HTERT RPE-1 (cell line): Measurements from ENCODE around the gene KCNG2.
"Not testable (repeated sequence)": the region's sequence is repeated elsewhere in the genome, so short reads cannot be mapped to it uniquely, and the experiment has no call there.

ENCODE experiments used
- in situ Hi-C: fragments of 300-500 bp; cut with MboI; formaldehyde crosslinking; loops from 4 replicates; pipeline ENCODE4 v1.14.3; 2020; ENCODE audit warnings: low sequenced_read_pairs

KCNG2 gene

GRCh38 chr18:79850731-79851130, 53.0 kb downstream of the KCNG2 start:
- in situ Hi-C loops, result no loop called here

- in situ Hi-C loops, result no loop called here
Observed at GRCh38 chr18:79851489-79851888, 53.8 kb downstream of the KCNG2 start.

GRCh38 chr18:79851950-79852349, 54.2 kb downstream of the KCNG2 start:
- in situ Hi-C loops, result no loop called here

- in situ Hi-C loops, result no loop called here
Observed at GRCh38 chr18:79852561-79853302, 55.0 kb downstream of the KCNG2 start.

- in situ Hi-C loops, result no loop called here
Observed at GRCh38 chr18:79853303-79853992, 55.7 kb downstream of the KCNG2 start.

- in situ Hi-C loops, result no loop called here
Observed at GRCh38 chr18:79853993-79854364, 56.2 kb downstream of the KCNG2 start.

- in situ Hi-C loops, result no loop called here
Observed at GRCh38 chr18:79855147-79855933, 57.6 kb downstream of the KCNG2 start.

GRCh38 chr18:79856119-79857007, 58.6 kb downstream of the KCNG2 start:
- in situ Hi-C loops, result no loop called here

GRCh38 chr18:79857082-79857671, 59.4 kb downstream of the KCNG2 start:
- in situ Hi-C loops, result no loop called here

GRCh38 chr18:79859314-79859713, 61.6 kb downstream of the KCNG2 start:
- in situ Hi-C loops, result no loop called here

- in situ Hi-C loops, result no loop called here
Observed at GRCh38 chr18:79861687-79862086, 63.9 kb downstream of the KCNG2 start.

GRCh38 chr18:79862562-79862961, 64.8 kb downstream of the KCNG2 start:
- in situ Hi-C loops, result no loop called here

- in situ Hi-C loops, result no loop called here
Observed at GRCh38 chr18:79863161-79864005, 65.6 kb downstream of the KCNG2 start.

GRCh38 chr18:79864006-79864725, 66.4 kb downstream of the KCNG2 start:
- in situ Hi-C loops, result no loop called here

GRCh38 chr18:79864955-79865354, 67.2 kb downstream of the KCNG2 start:
- in situ Hi-C loops, result not testable (repeated sequence)

- in situ Hi-C loops, result not testable (repeated sequence)
Observed at GRCh38 chr18:79865951-79866350, 68.2 kb downstream of the KCNG2 start.

- in situ Hi-C loops, result no loop called here
Observed at GRCh38 chr18:79866889-79867574, 69.3 kb downstream of the KCNG2 start.

- in situ Hi-C loops, result no loop called here
Observed at GRCh38 chr18:79867666-79868065, 69.9 kb downstream of the KCNG2 start.
